Aorta (tissue), 5 donors: ENCODE data around the gene ABCF2. TPM values are rescaled to one million over a fixed set of nuclear protein-coding genes. Genes with fewer than 3 reads are reported as not detected.

Experiments used
- ATAC-seq: fragments of 200-7000 bp; cut with Tn5 transposase; one replicate; pipeline ENCODE4 v1.9.1; 2022; ENCODE audit warnings: moderate library complexity; ENCODE audit not compliant: low FRiP score
- DNase-seq, 2 donors: peaks; one replicate each; pipeline ENCODE4 v3.0.0-alpha.2; 2020
- H3K27ac ChIP-seq, 2 donors: one replicate each; pipeline ENCODE4 v1.5.1; 2013; ENCODE audit warnings: low read length in 2 of 2, mild to moderate bottlenecking in 2 of 2, moderate library complexity in 2 of 2, control low read depth in 1 of 2, inconsistent platforms in 1 of 2, low read depth in 1 of 2
- H3K27me3 ChIP-seq, 2 donors: one replicate each; pipeline ENCODE4 v1.6.1; 2013; ENCODE audit warnings: control low read depth in 1 of 2, low read length in 1 of 2, mild to moderate bottlenecking in 1 of 2, moderate library complexity in 1 of 2; ENCODE audit not compliant: insufficient read depth in 2 of 2, control insufficient read depth in 1 of 2
- H3K36me3 ChIP-seq, 2 donors: one replicate each; pipeline ENCODE4 v1.6.1; 2013; ENCODE audit warnings: control low read depth in 1 of 2, low read length in 1 of 2, mild to moderate bottlenecking in 1 of 2; ENCODE audit not compliant: insufficient read depth in 2 of 2, control insufficient read depth in 1 of 2
- H3K4me1 ChIP-seq, 2 donors: one replicate each; pipeline ENCODE4 v1.6.1; 2013; ENCODE audit warnings: low read length in 2 of 2, control low read depth in 1 of 2, mild to moderate bottlenecking in 1 of 2, moderate library complexity in 1 of 2; ENCODE audit not compliant: insufficient read depth in 2 of 2, control insufficient read depth in 1 of 2
- H3K4me3 ChIP-seq, 2 donors: one replicate each; pipeline ENCODE4 v1.5.1; 2013; ENCODE audit warnings: low read length in 2 of 2, control low read depth in 1 of 2, mild to moderate bottlenecking in 1 of 2
- H3K9me3 ChIP-seq: one replicate; pipeline ENCODE4 v1.6.1; 2013; ENCODE audit warnings: mild to moderate bottlenecking, low read length; ENCODE audit not compliant: control insufficient read depth
- WGBS, 2 donors: extraction: QIAGEN DNeasy Blood & Tissue Kit; methylation state at CpG; one replicate each; pipeline ENCODE4 v1.1.7; 2013; 5-methylcytosine and 5-hydroxymethylcytosine counted together
- intact Hi-C, 2 donors: fragments of 100-400 bp; cut with DNase I; formaldehyde crosslinking; loops; one replicate each; pipeline versions ENCODE4 v1.14.2 to v1.15.0; 2022
- polyA plus RNA-seq, 2 donors: library from polyadenylated mRNA; stranded (reverse); fragments of 200-250 nt; gene quantifications; one replicate each; pipeline ENCODE4 v1.2.3, GENCODE V29; 2013
- total RNA-seq, 2 donors: library from RNA; stranded (reverse); fragmentation: NEBNext Ultra II Directional; extraction: Animal tissue kit (Norgen Biotek cat#: 25700); gene quantifications; one replicate each; pipeline ENCODE4 v1.2.1, GENCODE V29; 2021
- donor health status: healthy with polysubstance abuse.
- donor health status: Bipolar disorder and iron deficiency.
- donor health status: DM: no; HTN: no; CAD: no.
- donor health status: DM: no; HTN: no; CAD: no.
- donor health status: DM: yes; HTN: yes; CAD: no.

ABCF2 gene
- total and polyA plus RNA-seq, 4 donors = 14.3 to 25.8 (median 15.9) TPM

- Histone ChIP-seq H3K27me3 (no peaks in the 10 kb centered on the region), H3K4me3 (no peak overlapping the region), H3K27ac (no peak overlapping the region), H3K36me3 (no peaks in the 10 kb centered on the region), H3K4me1 (no peaks in the 10 kb centered on the region), H3K9me3 (no peaks in the 10 kb centered on the region)
- intact Hi-C loops = no loop called here
- ATAC-seq (peak; percentile 84), DNase-seq (peak; percentile 59 to 76)
- 54% methylated on average over 7 of the region's 7 CpGs for WGBS, 2 donors
Observed at GRCh38 chr7:151271699-151272355, 44.8 kb upstream of the ABCF2 start.

GRCh38 chr7:151269511-151269910 lies 42.5 kb upstream of the ABCF2 start:
- 94 to 96% methylated on average over 10 of the region's 10 CpGs for WGBS, 2 donors
- no peaks in the 10 kb centered on the region for H3K27me3 ChIP-seq
- H3K27ac ChIP-seq = no peak overlapping the region
- no peaks in the 10 kb centered on the region for H3K36me3 ChIP-seq
- H3K4me1 ChIP-seq = no peaks in the 10 kb centered on the region
- no peak overlapping the region for H3K4me3 ChIP-seq
- no peak for ATAC-seq
- DNase-seq = peak in 1 of 2 donors; percentile 62
- H3K9me3 ChIP-seq = no peaks in the 10 kb centered on the region
- intact Hi-C loops = no loop called here

GRCh38 chr7:151265351-151265931 lies 38.4 kb upstream of the ABCF2 start:
- Histone ChIP-seq H3K9me3 (no peaks in the 10 kb centered on the region), H3K36me3 (no peaks in the 10 kb centered on the region), H3K27me3 (no peaks in the 10 kb centered on the region), H3K4me3 (no peak overlapping the region), H3K4me1 (no peaks in the 10 kb centered on the region), H3K27ac (no peak overlapping the region)
- ATAC-seq (no peak), DNase-seq (peak in 1 of 2 donors; percentile 54)
- WGBS, 2 donors = 83 to 95% methylated on average over 9 of the region's 9 CpGs
- intact Hi-C loops = no loop called here

DNA sequence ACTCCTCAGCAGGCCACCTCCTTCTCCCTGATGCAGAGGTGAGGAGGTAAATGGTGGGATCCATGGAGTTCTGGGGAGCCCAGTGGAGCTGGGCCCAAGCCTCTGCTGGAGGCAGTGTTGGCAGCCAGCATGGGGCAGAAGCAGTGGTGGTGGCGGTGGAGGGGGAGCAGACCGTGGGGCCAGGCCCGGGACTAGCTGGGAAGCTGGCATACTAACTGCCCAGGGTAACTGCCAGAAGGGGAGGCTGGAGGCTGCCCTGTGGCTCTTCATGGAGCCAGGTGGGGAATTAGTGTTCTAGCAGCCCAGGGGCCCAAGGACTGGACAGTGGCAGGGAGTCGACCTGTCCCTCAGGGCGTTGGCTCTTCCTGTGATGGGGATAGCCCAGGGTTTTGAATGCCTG lies 37.6 kb upstream of the ABCF2 start:
- Histone ChIP-seq H3K36me3 (no peaks in the 10 kb centered on the region), H3K27me3 (no peaks in the 10 kb centered on the region), H3K4me3 (no peak overlapping the region), H3K4me1 (no peaks in the 10 kb centered on the region), H3K9me3 (no peaks in the 10 kb centered on the region), H3K27ac (no peak overlapping the region)
- DNase-seq (peak in 1 of 2 donors; percentile 60), ATAC-seq (no peak)
- intact Hi-C loops = no loop called here
- 78 to 80% methylated on average over 5 of the region's 5 CpGs for WGBS, 2 donors

DNA sequence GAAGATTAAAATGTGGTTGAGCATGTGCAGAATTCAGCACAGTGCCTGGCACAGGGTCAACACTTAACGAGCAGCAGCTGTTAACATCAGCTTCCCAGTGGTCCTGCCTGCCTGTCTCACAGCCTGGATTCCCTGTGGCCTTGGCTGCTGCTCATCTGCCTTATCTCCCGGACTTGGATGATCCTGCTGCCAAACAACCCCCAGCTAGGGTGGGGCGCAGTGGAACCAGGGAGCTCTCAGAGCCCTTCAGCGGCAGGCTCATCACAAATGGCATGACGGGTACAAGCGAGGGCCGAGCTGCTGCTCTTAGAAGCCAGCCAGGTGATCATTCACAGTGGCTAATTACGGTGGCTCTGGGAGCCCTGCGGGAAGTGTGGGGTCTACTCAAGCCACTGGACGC lies 34.5 kb upstream of the ABCF2 start:
- Histone ChIP-seq H3K27ac (no peak overlapping the region), H3K27me3 (no peaks in the 10 kb centered on the region), H3K9me3 (no peaks in the 10 kb centered on the region), H3K4me1 (no peaks in the 10 kb centered on the region), H3K36me3 (no peaks in the 10 kb centered on the region), H3K4me3 (no peak overlapping the region)
- intact Hi-C loops = no loop called here
- WGBS, 2 donors = 60 to 63% methylated on average over 10 of the region's 10 CpGs
- ATAC-seq (no peak), DNase-seq (peak in 1 of 2 donors; percentile 58)

DNA sequence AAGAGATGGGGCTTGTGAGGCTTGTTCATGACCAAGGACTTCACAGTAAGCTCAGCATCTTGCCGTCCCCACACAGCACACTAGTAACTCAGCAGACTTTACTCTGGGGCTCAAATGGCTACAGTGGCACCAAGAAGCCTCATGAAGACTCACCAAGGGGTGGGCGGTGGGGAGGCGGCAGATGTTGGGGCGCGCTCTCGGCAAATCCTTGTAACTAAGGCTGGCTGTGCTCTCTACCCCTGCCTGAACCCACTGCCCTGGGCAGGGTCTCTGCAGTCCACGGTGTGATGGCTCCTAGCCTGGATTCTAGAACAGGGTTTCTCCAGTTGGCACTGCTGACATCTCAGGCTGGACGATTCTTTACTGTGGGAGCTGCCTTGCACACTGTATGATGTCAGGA lies 33.9 kb upstream of the ABCF2 start:
- 80 to 86% methylated on average over 8 of the region's 8 CpGs for WGBS, 2 donors
- intact Hi-C loops = no loop called here
- no peak for ATAC-seq
- no peak overlapping the region for H3K27ac ChIP-seq
- H3K4me3 ChIP-seq = no peak overlapping the region
- peak in 1 of 2 donors; percentile 53 for DNase-seq
- no peaks in the 10 kb centered on the region for H3K36me3 ChIP-seq
- H3K9me3 ChIP-seq = no peaks in the 10 kb centered on the region
- H3K27me3 ChIP-seq = no peaks in the 10 kb centered on the region
- H3K4me1 ChIP-seq = no peaks in the 10 kb centered on the region

- no peaks in the 10 kb centered on the region for H3K9me3 ChIP-seq
- 89 to 90% methylated on average over 11 of the region's 11 CpGs for WGBS, 2 donors
- no peak overlapping the region for H3K27ac ChIP-seq
- intact Hi-C loops = no loop called here
- ATAC-seq (no peak), DNase-seq (no peak)
- no peaks in the 10 kb centered on the region for H3K27me3 ChIP-seq
- no peaks in the 10 kb centered on the region for H3K4me1 ChIP-seq
- no peaks in the 10 kb centered on the region for H3K36me3 ChIP-seq
- H3K4me3 ChIP-seq = no peak overlapping the region
Observed at GRCh38 chr7:151260471-151260870, 33.5 kb upstream of the ABCF2 start.

- no peak overlapping the region for H3K4me3 ChIP-seq
Observed at GRCh38 chr7:151257990-151258389, 31.0 kb upstream of the ABCF2 start.

GRCh38 chr7:151256410-151257045 lies 29.5 kb upstream of the ABCF2 start:
- DNase-seq (no peak), ATAC-seq (no peak)
- WGBS, 2 donors = 66 to 71% methylated on average over 16 of the region's 16 CpGs
- Histone ChIP-seq H3K36me3 (no peaks in the 10 kb centered on the region), H3K4me1 (no peaks in the 10 kb centered on the region), H3K27ac (no peak overlapping the region), H3K27me3 (no peaks in the 10 kb centered on the region), H3K9me3 (no peaks in the 10 kb centered on the region), H3K4me3 (no peak overlapping the region)
- intact Hi-C loops = no loop called here

More at GRCh38 chr7:151257990-151258389, 31.0 kb upstream of the ABCF2 start:
- WGBS, 2 donors = 92 to 96% methylated on average over 7 of the region's 7 CpGs
- no peak for DNase-seq
- Histone ChIP-seq H3K36me3 (no peaks in the 10 kb centered on the region), H3K27ac (no peak overlapping the region), H3K27me3 (no peaks in the 10 kb centered on the region), H3K9me3 (no peaks in the 10 kb centered on the region), H3K4me1 (no peaks in the 10 kb centered on the region)
- intact Hi-C loops = no loop called here
- no peak for ATAC-seq
